HG02571 (cell line): ENCODE results near the gene GIMAP8.
"Not testable (repeated sequence)": the region's sequence is repeated elsewhere in the genome, so short reads cannot be mapped to it uniquely, and the experiment has no call there.

ENCODE experiments used
- ATAC-seq: cut with Tn5 transposase; IDR thresholded peaks from one replicate; pipeline ENCODE4 v1.9.1; 2021; ENCODE audit warnings: mild to moderate bottlenecking, moderate library complexity; ENCODE audit not compliant: unreplicated experiment

GIMAP8 gene

DNA sequence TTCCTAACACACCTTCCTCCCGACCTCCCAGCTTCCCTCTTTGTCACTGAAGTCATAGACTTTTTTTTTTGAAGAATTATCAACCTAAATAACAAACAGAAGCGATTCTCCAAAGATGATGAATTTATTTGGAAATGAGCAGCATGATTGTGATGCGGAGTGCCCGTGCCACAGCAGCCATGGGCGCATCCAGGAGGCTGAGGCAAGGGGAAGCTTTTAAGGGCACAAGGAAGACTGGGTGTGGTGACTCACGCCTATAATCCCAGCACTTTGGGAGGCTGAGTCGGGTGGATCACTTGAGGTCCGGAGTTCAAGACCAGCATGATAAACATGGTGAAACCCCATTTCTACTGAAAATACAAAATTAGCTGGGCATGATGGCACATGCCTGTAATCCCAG lies 16.2 kb upstream of the GIMAP8 start:
- no peak for ATAC-seq

DNA sequence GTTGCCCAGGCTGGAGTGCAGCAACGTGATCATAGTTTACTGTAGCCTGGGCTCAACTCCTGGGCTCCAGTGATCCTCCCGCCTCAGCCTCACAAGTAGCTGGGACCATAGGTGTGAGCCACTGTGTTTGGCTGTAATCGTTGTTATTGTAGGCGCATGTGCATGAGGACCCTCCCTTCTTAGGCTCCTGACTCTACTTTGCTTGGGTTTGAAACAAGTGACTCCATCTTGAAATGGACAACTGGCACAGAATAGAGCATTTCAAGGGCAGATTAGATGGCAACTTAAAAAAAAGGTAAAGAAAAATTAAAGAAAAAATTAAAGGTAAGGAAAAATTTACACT lies 15.4 kb upstream of the GIMAP8 start:
- ATAC-seq = no peak

- peak; percentile 94 for ATAC-seq
Observed at GRCh38 chr7:150435390-150436073, 14.9 kb upstream of the GIMAP8 start.

- no peak for ATAC-seq
Observed at GRCh38 chr7:150439967-150440366, 10.5 kb upstream of the GIMAP8 start.

DNA sequence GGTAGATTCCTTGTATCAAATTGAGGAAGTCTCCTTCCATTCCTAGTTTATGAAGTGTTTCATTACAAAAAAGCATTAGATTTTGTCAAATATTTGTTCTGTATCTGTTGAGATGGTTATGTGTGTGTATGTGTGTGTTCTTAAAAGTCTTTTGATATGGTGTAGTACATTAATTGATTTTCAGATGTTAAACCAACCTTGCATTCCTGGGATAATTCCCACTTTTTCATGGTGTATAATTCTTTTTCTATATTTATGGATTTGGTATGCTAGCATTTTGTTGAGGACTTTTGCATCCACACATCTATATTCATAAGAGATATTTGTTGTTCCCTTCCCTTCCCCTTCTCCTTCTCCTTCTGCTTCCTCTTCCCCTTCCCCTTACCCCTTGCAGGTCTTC lies 8.9 kb upstream of the GIMAP8 start:
- ATAC-seq = no peak

DNA sequence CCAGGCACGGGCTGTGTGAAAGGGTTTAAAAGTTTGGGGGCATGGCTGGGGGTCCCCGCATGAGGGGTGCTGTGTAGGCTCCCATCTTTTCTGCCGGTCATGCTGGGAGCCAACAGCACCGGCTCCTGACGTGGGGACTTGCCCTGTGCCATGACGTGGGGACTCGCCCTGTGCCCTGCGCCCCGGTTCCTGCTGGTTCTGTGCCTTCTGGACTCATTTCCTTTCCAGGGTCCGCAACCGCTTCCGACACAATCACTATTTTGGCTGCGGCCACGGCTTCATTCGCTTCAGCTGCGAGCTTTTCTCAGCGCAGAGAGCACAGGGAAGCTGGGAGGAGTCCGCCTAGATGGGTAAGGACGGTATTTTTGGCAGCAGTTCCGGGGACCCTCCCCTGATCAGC lies 7.6 kb upstream of the GIMAP8 start:
- ATAC-seq = no peak

- no peak for ATAC-seq
Observed at GRCh38 chr7:150443793-150444540, 6.5 kb upstream of the GIMAP8 start.

DNA sequence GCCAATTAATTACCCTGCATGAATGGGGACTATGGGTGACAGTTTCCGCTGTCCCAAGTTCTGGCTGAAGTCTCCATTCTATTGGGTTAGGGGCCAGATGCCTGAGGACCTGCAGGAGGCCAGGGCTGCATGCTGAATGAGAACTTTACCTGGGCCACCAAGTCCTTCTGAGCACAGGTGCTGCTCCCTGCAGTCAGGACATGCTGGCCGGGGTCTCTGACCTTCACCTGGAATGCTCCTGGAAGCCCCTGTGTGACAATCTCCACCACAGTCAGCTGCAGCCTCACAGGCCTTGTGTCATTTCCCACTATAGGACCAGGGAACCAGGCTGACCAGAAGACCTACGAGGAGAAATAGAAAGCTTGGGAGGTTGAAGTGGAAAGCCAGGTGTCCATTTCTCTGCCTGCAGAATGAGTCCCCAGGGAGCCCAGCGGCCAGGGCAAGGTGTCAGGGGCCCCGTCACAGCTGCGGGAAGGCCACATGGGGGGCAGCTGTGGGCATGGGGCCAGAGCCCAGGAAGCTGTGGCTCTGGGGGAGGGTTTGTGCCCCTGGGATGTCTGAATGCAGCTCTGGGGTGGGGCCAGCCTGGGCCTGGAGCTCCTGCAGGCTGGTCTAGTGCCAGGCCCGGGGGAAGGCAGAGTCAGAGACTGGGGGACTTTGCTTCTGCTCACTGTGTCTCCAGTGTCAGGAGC lies 5.6 kb upstream of the GIMAP8 start:
- no peak for ATAC-seq

- ATAC-seq = no peak
Observed at GRCh38 chr7:150446288-150446938, 4.0 kb upstream of the GIMAP8 start.

DNA sequence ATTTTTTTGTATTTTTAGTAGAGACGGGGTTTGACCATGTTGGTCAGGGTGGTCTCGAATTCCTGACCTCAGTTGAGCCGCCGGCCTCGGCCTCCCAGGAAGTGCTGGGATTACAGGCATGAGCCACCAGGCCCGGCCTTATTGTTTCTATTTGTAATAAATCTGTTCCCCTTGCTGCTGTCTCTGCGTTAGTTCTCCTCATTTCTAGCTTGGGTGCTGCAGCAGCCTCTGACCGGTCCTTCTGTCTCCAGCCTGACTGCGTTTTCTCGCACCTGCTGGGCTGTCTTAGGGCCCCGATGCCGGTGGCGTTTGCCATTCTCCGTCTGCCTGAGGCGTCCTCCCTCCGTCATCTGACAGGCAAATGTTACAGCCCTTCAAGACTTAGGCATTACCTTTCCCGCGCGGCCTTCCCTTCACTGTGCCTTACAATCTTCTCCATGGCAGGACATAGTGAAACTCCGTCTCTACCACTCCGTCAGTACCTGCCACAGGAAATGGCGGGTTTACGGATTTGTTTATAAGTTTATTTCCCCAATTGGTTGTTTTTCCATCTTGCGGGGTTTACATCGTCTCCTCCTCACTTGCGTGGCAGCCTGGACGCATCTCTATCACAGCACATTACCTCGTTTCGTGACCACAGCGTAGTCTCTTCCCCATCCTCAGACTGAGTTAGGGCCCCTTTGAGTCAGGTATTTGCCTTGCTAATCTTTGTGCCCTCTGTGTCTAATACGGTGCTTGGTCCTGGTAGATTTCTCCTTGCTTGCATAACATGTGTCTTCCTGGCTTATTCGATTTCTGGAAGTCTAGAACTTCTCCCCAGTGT lies 2.3 kb upstream of the GIMAP8 start:
- peak; percentile 14 for ATAC-seq

DNA sequence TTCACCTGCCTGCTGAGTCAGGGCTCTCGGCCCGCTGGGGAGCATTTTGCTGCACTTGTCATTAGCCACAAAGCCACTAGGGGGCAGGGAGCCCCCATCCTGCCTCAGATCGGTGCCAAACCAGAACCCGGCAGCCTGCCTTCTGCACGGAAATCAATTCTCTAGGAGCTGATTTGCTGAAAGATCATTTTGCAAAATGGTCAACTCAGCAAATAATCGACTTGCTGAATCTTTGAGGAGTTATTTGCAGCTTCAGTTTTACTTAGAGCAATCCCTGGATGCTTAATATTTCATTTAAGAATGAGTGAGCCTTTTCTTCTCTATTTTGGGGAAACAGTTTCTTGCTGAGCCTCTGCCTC lies 1.7 kb upstream of the GIMAP8 start:
- ATAC-seq = peak; percentile 67

DNA sequence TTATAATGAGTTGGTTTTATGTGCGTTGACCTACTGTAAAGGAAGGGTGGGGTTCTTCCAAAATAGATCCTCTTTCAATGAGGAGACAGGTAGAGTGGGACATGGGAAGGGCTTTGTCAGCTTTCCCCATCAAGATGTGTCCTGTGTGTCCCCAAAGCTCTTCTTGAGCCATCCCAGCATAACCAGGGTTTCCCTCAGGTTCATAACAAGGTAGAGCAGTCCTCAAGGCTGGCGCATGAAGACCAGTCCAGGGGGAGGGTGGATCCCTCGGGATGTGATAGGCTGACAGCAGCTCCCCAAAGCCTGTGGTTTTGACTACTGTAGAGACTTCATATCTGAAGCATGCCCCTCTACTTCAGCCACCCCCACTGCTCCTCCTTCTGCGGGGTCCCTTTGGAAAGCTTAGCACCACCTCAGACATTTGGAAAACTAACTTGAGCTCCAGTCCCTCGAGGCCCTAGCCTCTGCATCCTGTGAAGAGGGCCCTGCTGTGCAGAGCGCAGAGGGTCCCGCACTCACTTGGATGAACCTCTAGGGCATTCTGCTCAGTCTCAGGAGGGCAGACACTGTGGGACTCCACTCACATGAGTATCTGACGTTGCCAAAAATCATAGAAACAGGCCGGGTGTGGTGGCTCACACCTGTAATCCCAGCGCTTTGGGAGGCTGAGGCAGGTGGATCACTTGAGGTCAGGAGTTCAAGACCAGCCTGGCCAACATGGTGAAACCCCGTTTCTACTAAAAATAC lies 1.1 kb upstream of the GIMAP8 start:
- ATAC-seq = no peak

- no peak for ATAC-seq
Observed at GRCh38 chr7:150451097-150451793, 815 bp downstream of the GIMAP8 start.

- no peak for ATAC-seq
Observed at GRCh38 chr7:150451833-150452461, 1.5 kb downstream of the GIMAP8 start.

- no peak for ATAC-seq
Observed at GRCh38 chr7:150453181-150453580, 2.8 kb downstream of the GIMAP8 start.

- no peak for ATAC-seq
Observed at GRCh38 chr7:150453892-150454291, 3.5 kb downstream of the GIMAP8 start.

- not testable (repeated sequence) for ATAC-seq
Observed at GRCh38 chr7:150457064-150457463, 6.6 kb downstream of the GIMAP8 start.

- ATAC-seq = no peak
Observed at GRCh38 chr7:150458235-150458634, 7.8 kb downstream of the GIMAP8 start.

- no peak for ATAC-seq
Observed at GRCh38 chr7:150458756-150459155, 8.3 kb downstream of the GIMAP8 start.
